Fibroblast of lung (primary cell): ENCODE data around the gene WFIKKN1. TPM values are rescaled to one million over a fixed set of nuclear protein-coding genes. Genes with fewer than 3 reads are reported as not detected.

Experiments
- DNase-seq, 2 donors: peaks; one replicate each; pipeline versions ENCODE4 v3.0.0 to v3.0.0-alpha.2; 2010; ENCODE audit warnings: low read depth in 2 of 2
- H2AFZ ChIP-seq: 2 replicates; pipeline ENCODE4 v1.5.1; 2012; ENCODE audit warnings: low read length, control low read depth, inconsistent platforms
- H3K27ac ChIP-seq: 2 replicates; pipeline ENCODE4 v1.5.1; 2011; ENCODE audit warnings: low read length, control low read depth; ENCODE audit not compliant: insufficient read depth
- H3K27me3 ChIP-seq: 2 replicates; pipeline ENCODE4 v1.5.1; 2011; ENCODE audit warnings: mild to moderate bottlenecking, low read length; ENCODE audit not compliant: control insufficient read depth, insufficient read depth
- H3K36me3 ChIP-seq: 2 replicates; pipeline ENCODE4 v1.5.1; 2011; ENCODE audit warnings: low read length; ENCODE audit not compliant: control insufficient read depth, insufficient read depth
- H3K4me1 ChIP-seq: 2 replicates; pipeline ENCODE4 v1.5.1; 2011; ENCODE audit warnings: low read length; ENCODE audit not compliant: control insufficient read depth, insufficient read depth; ENCODE audit errors: extremely low read depth
- H3K4me2 ChIP-seq: 2 replicates; pipeline ENCODE4 v1.5.1; 2011; ENCODE audit warnings: low read length, control low read depth; ENCODE audit not compliant: insufficient read depth; ENCODE audit errors: extremely low read depth
- H3K4me3 ChIP-seq, 4 experiments: fragments of 200-600 bp in 1 of 4; sonication (generic) in 1 of 4; replicated peaks in 1 of 4; 2 replicates each; pipeline ENCODE4 v1.5.1; 2011 to 2016; ENCODE audit warnings: low read length in 4 of 4, low read depth in 3 of 4, mild to moderate bottlenecking in 3 of 4, control low read depth in 2 of 4, inconsistent platforms in 1 of 4, mixed read lengths in 1 of 4; ENCODE audit not compliant: insufficient read depth in 1 of 4; ENCODE audit errors: control extremely low read depth in 1 of 4
- H3K79me2 ChIP-seq: 2 replicates; pipeline ENCODE4 v1.5.1; 2012; ENCODE audit warnings: mild to moderate bottlenecking, low read length, inconsistent platforms; ENCODE audit not compliant: control insufficient read depth, insufficient read depth
- H3K9ac ChIP-seq: 2 replicates; pipeline ENCODE4 v1.5.1; 2011; ENCODE audit warnings: mild to moderate bottlenecking, low read length, control low read depth; ENCODE audit not compliant: insufficient read depth
- H3K9me3 ChIP-seq: 2 replicates; pipeline ENCODE4 v1.5.1; 2012; ENCODE audit warnings: low read depth, low read length; ENCODE audit not compliant: control insufficient read depth, insufficient read depth
- H4K20me1 ChIP-seq: 2 replicates; pipeline ENCODE4 v1.5.1; 2011; ENCODE audit warnings: low read length; ENCODE audit not compliant: control insufficient read depth, insufficient read depth; ENCODE audit errors: extremely low read depth
- CTCF ChIP-seq, 2 donors: IDR thresholded peaks in 1 of 2; conservative IDR thresholded peaks in 1 of 2; 1 replicate in 1 of 2; 2 replicates in 1 of 2; pipeline ENCODE4 v1.5.1; 2011 to 2012; ENCODE audit warnings: low read length in 2 of 2, control low read depth in 1 of 2, inconsistent platforms in 1 of 2, low read depth in 1 of 2, mild to moderate bottlenecking in 1 of 2
- EZH2 ChIP-seq: IDR thresholded peaks from 2 replicates; pipeline ENCODE4 v1.5.1; 2012; ENCODE audit warnings: low read length, control low read depth, mild to moderate bottlenecking; ENCODE audit errors: missing control alignments
- polyA plus RNA-seq, 2 donors: library from polyadenylated mRNA; depleted of rRNA in 1 of 2; stranded (reverse) in 1 of 2; unstranded in 1 of 2; fragments of >200 nt; gene quantifications; 2 replicates each; pipeline ENCODE4 v1.2.1, GENCODE V29; 2011 to 2012; ENCODE audit warnings: missing spikeins in 1 of 2
- total RNA-seq: library from RNA; depleted of rRNA; stranded (reverse); fragments of >200 nt; gene quantifications from 2 replicates; pipeline ENCODE4 v1.2.1, GENCODE V29; 2014

The WFIKKN1 gene
- total and polyA plus RNA-seq, 2 donors (not counting 1 experiment from before 2014, with no cell fraction given) = 0.17 TPM; not detected in 1

GRCh38 chr16:631808-632358 is 1.1 kb downstream of the WFIKKN1 start:
- no peak overlapping the region for H3K9ac ChIP-seq
- H3K27me3 ChIP-seq = no peaks in the 10 kb centered on the region
- TF ChIP-seq EZH2 (no peak), CTCF (conservative IDR thresholded peaks at IDR 0.05 in 1 of 2, IDR thresholded peaks at IDR 0.05 in 1 of 2; ENCODE audit: low read depth in 1 of 2, low read length in 2 of 2) (no peak)
- H3K79me2 ChIP-seq = peaks cover 4% of the 10 kb centered on the region
- no peaks in the 10 kb centered on the region for H3K9me3 ChIP-seq
- H3K4me3 ChIP-seq = no peak overlapping the region
- no peak for DNase-seq
- H3K27ac ChIP-seq = no peak overlapping the region
- peaks cover 15% of the 10 kb centered on the region for H3K36me3 ChIP-seq
- H3K4me1 ChIP-seq = no peaks in the 10 kb centered on the region
- no peaks in the 10 kb centered on the region for H4K20me1 ChIP-seq
- H3K4me2 ChIP-seq = no peak overlapping the region
- no peak overlapping the region for H2AFZ ChIP-seq

DNA sequence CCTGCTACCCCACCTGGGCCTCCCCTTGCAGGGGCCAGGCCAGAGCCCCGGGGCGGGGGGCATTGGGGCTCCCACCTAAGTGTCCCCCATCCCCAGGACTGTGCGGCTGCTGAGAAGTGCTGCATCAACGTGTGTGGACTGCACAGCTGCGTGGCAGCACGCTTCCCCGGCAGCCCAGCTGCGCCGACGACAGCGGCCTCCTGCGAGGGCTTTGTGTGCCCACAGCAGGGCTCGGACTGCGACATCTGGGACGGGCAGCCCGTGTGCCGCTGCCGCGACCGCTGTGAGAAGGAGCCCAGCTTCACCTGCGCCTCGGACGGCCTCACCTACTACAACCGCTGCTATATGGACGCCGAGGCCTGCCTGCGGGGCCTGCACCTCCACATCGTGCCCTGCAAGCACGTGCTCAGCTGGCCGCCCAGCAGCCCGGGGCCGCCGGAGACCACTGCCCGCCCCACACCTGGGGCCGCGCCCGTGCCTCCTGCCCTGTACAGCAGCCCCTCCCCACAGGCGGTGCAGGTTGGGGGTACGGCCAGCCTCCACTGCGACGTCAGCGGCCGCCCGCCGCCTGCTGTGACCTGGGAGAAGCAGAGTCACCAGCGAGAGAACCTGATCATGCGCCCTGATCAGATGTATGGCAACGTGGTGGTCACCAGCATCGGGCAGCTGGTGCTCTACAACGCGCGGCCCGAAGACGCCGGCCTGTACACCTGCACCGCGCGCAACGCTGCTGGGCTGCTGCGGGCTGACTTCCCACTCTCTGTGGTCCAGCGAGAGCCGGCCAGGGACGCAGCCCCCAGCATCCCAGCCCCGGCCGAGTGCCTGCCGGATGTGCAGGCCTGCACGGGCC is 1.9 kb downstream of the WFIKKN1 start:
- Histone ChIP-seq H3K79me2 (peaks cover 4% of the 10 kb centered on the region), H3K9me3 (no peaks in the 10 kb centered on the region), H3K36me3 (peaks cover 15% of the 10 kb centered on the region), H3K9ac (no peak overlapping the region), H3K4me1 (no peaks in the 10 kb centered on the region), H3K27ac (no peak overlapping the region), H2AFZ (no peak overlapping the region), H3K4me3 (no peak overlapping the region), H4K20me1 (no peaks in the 10 kb centered on the region), H3K4me2 (no peak overlapping the region), H3K27me3 (no peaks in the 10 kb centered on the region)
- DNase-seq = no peak
- TF ChIP-seq CTCF (conservative IDR thresholded peaks at IDR 0.05 in 1 of 2, IDR thresholded peaks at IDR 0.05 in 1 of 2; ENCODE audit: low read depth in 1 of 2, low read length in 2 of 2) (no peak), EZH2 (no peak)

- no peaks in the 10 kb centered on the region for H4K20me1 ChIP-seq
- no peak overlapping the region for H3K4me3 ChIP-seq
- no peaks in the 10 kb centered on the region for H3K27me3 ChIP-seq
- peaks cover 15% of the 10 kb centered on the region for H3K36me3 ChIP-seq
- DNase-seq = no peak
- no peak overlapping the region for H2AFZ ChIP-seq
- TF ChIP-seq CTCF (conservative IDR thresholded peaks at IDR 0.05 in 1 of 2, IDR thresholded peaks at IDR 0.05 in 1 of 2; ENCODE audit: low read depth in 1 of 2, low read length in 2 of 2) (no peak), EZH2 (no peak)
- no peak overlapping the region for H3K4me2 ChIP-seq
- H3K79me2 ChIP-seq = peaks cover 4% of the 10 kb centered on the region
- H3K9ac ChIP-seq = no peak overlapping the region
- H3K4me1 ChIP-seq = no peaks in the 10 kb centered on the region
- H3K9me3 ChIP-seq = no peaks in the 10 kb centered on the region
- H3K27ac ChIP-seq = no peak overlapping the region
Measured at GRCh38 chr16:633336-634050, 2.7 kb downstream of the WFIKKN1 start.
